HCT116 (cell line): Measurements from ENCODE around the gene RPL12. TPM values are rescaled to one million over a fixed set of nuclear protein-coding genes. Genes with fewer than 3 reads are reported as not detected.

ENCODE experiments used
- ATAC-seq: fragments of 200-7000 bp; cut with Tn5 transposase; 2 replicates; pipeline ENCODE4 v1.9.1; 2020; ENCODE audit warnings: mild to moderate bottlenecking, moderate library complexity
- BruUV-seq: library from RNA; stranded (reverse); fragments of 400-500 nt; replicated peaks from 2 replicates; lab custom pipeline; 2021; lab: Mats Ljungman, UMichigan
- CTCF ChIA-PET: fragments of 300-600 bp; sonication (Branson Sonifier 250); formaldehyde crosslinking; loops from one replicate; lab custom pipeline; 2021; ENCODE audit warnings: antibody characterized with exemption; lab: Charles Lee
- POLR2A ChIA-PET: fragments of 300-600, 350-600 bp; sonication (Branson Sonifier 250); formaldehyde crosslinking; loops from one replicate; lab custom pipeline; 2021; ENCODE audit warnings: antibody characterized with exemption; lab: Charles Lee
- RAD21 ChIA-PET, 2 experiments: fragments of 300-600 bp; sonication (Branson Sonifier 250); formaldehyde crosslinking; loops; one replicate each; lab custom pipeline; 2023; ENCODE audit warnings: low total read pairs in 2 of 2; ENCODE audit not compliant: uncharacterized antibody in 2 of 2, unreplicated experiment in 2 of 2, low non-redundant PET in 1 of 2; lab: Charles Lee
- DNase-seq: peaks from one replicate; pipeline ENCODE4 v3.0.0-alpha.2; 2010; ENCODE audit warnings: low read depth, low spot score
- H2AFZ ChIP-seq: fragments of 200-600 bp; shearing (Covaris generic), sonication (generic); 2 replicates; pipeline ENCODE4 v1.6.1; 2017; ENCODE audit warnings: low read depth, mixed run types, mixed read lengths, antibody characterized with exemption, low read length; ENCODE audit not compliant: poor library complexity, severe bottlenecking
- H3K27ac ChIP-seq: 2 replicates; pipeline ENCODE4 v1.5.1; 2012; ENCODE audit warnings: low read depth, low read length
- H3K27me3 ChIP-seq: fragments of 200-600 bp; sonication (generic); 2 replicates; pipeline ENCODE4 v1.6.1; 2016; ENCODE audit warnings: mixed run types, low read length, mixed read lengths; ENCODE audit not compliant: insufficient read depth
- H3K36me3 ChIP-seq, 2 experiments: fragments of 200-500 bp in 1 of 2; fragments of 200-600 bp in 1 of 2; sonication (Bioruptor generic) in 1 of 2; sonication (generic) in 1 of 2; 2 replicates each; pipeline versions ENCODE4 v1.5.1 to v1.6.1; 2014 to 2016; ENCODE audit warnings: low read length in 2 of 2, inconsistent platforms in 1 of 2, mixed read lengths in 1 of 2, mixed run types in 1 of 2; ENCODE audit not compliant: insufficient read depth in 2 of 2, control insufficient read depth in 1 of 2
- H3K4me1 ChIP-seq, 2 experiments: fragments of 200-600 bp in 1 of 2; sonication (generic) in 1 of 2; 2 replicates each; pipeline versions ENCODE4 v1.5.1 to v1.6.1; 2012 to 2017; ENCODE audit warnings: low read length in 2 of 2, inconsistent platforms in 1 of 2, mild to moderate bottlenecking in 1 of 2, mixed read lengths in 1 of 2, mixed run types in 1 of 2, moderate library complexity in 1 of 2; ENCODE audit not compliant: insufficient read depth in 2 of 2, control insufficient read depth in 1 of 2
- H3K4me2 ChIP-seq: fragments of 200-600 bp; sonication (generic); 2 replicates; pipeline ENCODE4 v1.6.1; 2017; ENCODE audit warnings: mixed run types, low read length, mixed read lengths
- H3K4me3 ChIP-seq, 2 experiments: fragments of 200-600 bp in 1 of 2; sonication (generic) in 1 of 2; replicated peaks in 1 of 2; 2 replicates each; pipeline ENCODE4 v1.5.1; 2011 to 2016; ENCODE audit warnings: low read length in 2 of 2, control low read depth in 1 of 2, low read depth in 1 of 2, mild to moderate bottlenecking in 1 of 2, mixed read lengths in 1 of 2, mixed run types in 1 of 2
- H3K79me2 ChIP-seq: fragments of 200-600 bp; sonication (generic); 2 replicates; pipeline ENCODE4 v1.6.1; 2017; ENCODE audit warnings: mild to moderate bottlenecking, mixed run types, low read length, moderate library complexity, mixed read lengths; ENCODE audit not compliant: insufficient read depth
- H3K9ac ChIP-seq: fragments of 200-600 bp; sonication (generic); 2 replicates; pipeline ENCODE4 v1.6.1; 2016; ENCODE audit warnings: low read length, mixed read lengths
- H3K9me2 ChIP-seq: fragments of 200-600 bp; sonication (generic), shearing (Covaris generic); 2 replicates; pipeline ENCODE4 v1.6.1; 2017; ENCODE audit warnings: mixed run types, mild to moderate bottlenecking, moderate library complexity; ENCODE audit not compliant: insufficient read depth
- H3K9me3 ChIP-seq, 2 experiments: fragments of 200-500 bp in 1 of 2; fragments of 200-600 bp in 1 of 2; sonication (Bioruptor generic) in 1 of 2; sonication (generic) in 1 of 2; 2 replicates each; pipeline ENCODE4 v1.6.1; 2014 to 2017; ENCODE audit warnings: low read length in 2 of 2, mixed read lengths in 2 of 2, inconsistent platforms in 1 of 2, low read depth in 1 of 2, mild to moderate bottlenecking in 1 of 2, mixed run types in 1 of 2, moderate library complexity in 1 of 2; ENCODE audit not compliant: control insufficient read depth in 1 of 2, insufficient read depth in 1 of 2
- H4K20me1 ChIP-seq: fragments of 200-600 bp; sonication (generic), shearing (Covaris generic); 2 replicates; pipeline ENCODE4 v1.6.1; 2017; ENCODE audit warnings: mixed run types, mild to moderate bottlenecking, moderate library complexity; ENCODE audit not compliant: insufficient read depth
- ATF3 ChIP-seq: IDR thresholded peaks from 2 replicates; pipeline ENCODE4 v1.6.1; 2012
- CEBPB ChIP-seq: IDR thresholded peaks from 2 replicates; pipeline ENCODE4 v1.6.1; 2012; ENCODE audit warnings: low read depth
- CTCF ChIP-seq, 3 experiments: fragments of 200-600 bp in 1 of 3; sonication (generic) in 1 of 3; IDR thresholded peaks in 2 of 3; conservative IDR thresholded peaks in 1 of 3; 2 replicates each; pipeline ENCODE4 v1.5.1; 2012 to 2017; ENCODE audit warnings: low read depth in 2 of 3, low read length in 2 of 3, antibody characterized with exemption in 1 of 3, borderline replicate concordance in 1 of 3, control low read depth in 1 of 3, mild to moderate bottlenecking in 1 of 3, mixed read lengths in 1 of 3, mixed run types in 1 of 3, moderate library complexity in 1 of 3; ENCODE audit not compliant: insufficient read depth in 1 of 3
- EGR1 ChIP-seq: IDR thresholded peaks from 2 replicates; pipeline ENCODE4 v1.6.1; 2012; ENCODE audit warnings: low read depth
- ELF1 ChIP-seq: IDR thresholded peaks from 2 replicates; pipeline ENCODE4 v1.6.1; 2012; ENCODE audit warnings: low read depth, borderline replicate concordance
- EZH2 ChIP-seq: fragments of 200-600 bp; sonication (generic); IDR thresholded peaks from 2 replicates; pipeline ENCODE4 v1.6.1; 2017; ENCODE audit warnings: antibody characterized with exemption, mixed run types
- EZH2phosphoT487 ChIP-seq: fragments of 200-600 bp; IDR thresholded peaks from 2 replicates; pipeline ENCODE4 v1.6.1; 2018; ENCODE audit warnings: antibody characterized with exemption, borderline replicate concordance
- FOSL1 ChIP-seq: IDR thresholded peaks from 2 replicates; pipeline ENCODE4 v1.6.1; 2012; ENCODE audit warnings: low read depth
- JUND ChIP-seq: IDR thresholded peaks from 2 replicates; pipeline ENCODE4 v1.6.1; 2012
- POLR2A ChIP-seq: IDR thresholded peaks from 2 replicates; pipeline ENCODE4 v1.7.0; 2011; ENCODE audit warnings: borderline replicate concordance; ENCODE audit not compliant: insufficient read depth, insufficient read length; ENCODE audit errors: extremely low read depth
- POLR2AphosphoS5 ChIP-seq: IDR thresholded peaks from 2 replicates; pipeline ENCODE4 v1.6.1; 2011; ENCODE audit warnings: mild to moderate bottlenecking, low read depth, low read length, moderate library complexity
- RAD21 ChIP-seq: IDR thresholded peaks from 2 replicates; pipeline ENCODE4 v1.6.1; 2012; ENCODE audit warnings: low read depth, mild to moderate bottlenecking
- REST ChIP-seq: IDR thresholded peaks from 2 replicates; pipeline ENCODE4 v1.6.1; 2012; ENCODE audit warnings: low read depth
- SIN3A ChIP-seq: IDR thresholded peaks from 2 replicates; pipeline ENCODE4 v1.6.1; 2012; ENCODE audit warnings: low read depth
- SP1 ChIP-seq: IDR thresholded peaks from 2 replicates; pipeline ENCODE4 v1.6.1; 2012; ENCODE audit warnings: low read depth
- YY1 ChIP-seq: IDR thresholded peaks from 2 replicates; pipeline ENCODE4 v1.6.1; 2011; ENCODE audit warnings: low read length, low read depth, moderate library complexity, mild to moderate bottlenecking; ENCODE audit not compliant: insufficient replicate concordance; ENCODE audit errors: extremely low read depth
- ZBTB33 ChIP-seq: IDR thresholded peaks from 2 replicates; pipeline ENCODE4 v1.6.1; 2011; ENCODE audit warnings: mild to moderate bottlenecking, low read length, moderate library complexity; ENCODE audit not compliant: insufficient replicate concordance; ENCODE audit errors: extremely low read depth
- ZFX ChIP-seq: fragments of 450-650 bp; IDR thresholded peaks from 2 replicates; pipeline ENCODE4 v1.6.1; 2017
- ZNF274 ChIP-seq: fragments of 200-500 bp; sonication (Bioruptor generic); IDR thresholded peaks from 2 replicates; pipeline ENCODE4 v1.6.1; 2014; ENCODE audit warnings: mild to moderate bottlenecking, low read depth, low read length, inconsistent platforms
- intact Hi-C: fragments of 100-400 bp; cut with micrococcal nuclease; formaldehyde crosslinking; loops from 2 replicates; pipeline ENCODE4 v1.10.0; 2022
- total RNA-seq: library from RNA; stranded (reverse); gene quantifications from one replicate; pipeline ENCODE4 v1.2.1, GENCODE V29; 2021; ENCODE audit not compliant: unreplicated experiment

RPL12 gene
- total RNA-seq, 1 experiment from 2014 or later = 2,679 TPM

GRCh38 chr9:127423934-127424675, 27.1 kb downstream of the RPL12 start, which contains the start of gene ZNF79:
Gene ZNF79 (plus strand): TSS chr9:127424382. CDS start chr9:127424788, 406 bp downstream.
- peak within 1 kb of the TSS; percentile 97 for H3K4me2 ChIP-seq
- no peaks in the 10 kb centered on the region for H3K9me3 ChIP-seq
- ATAC-seq = peak; percentile 93
- peak; percentile 88 for DNase-seq
- H3K4me1 ChIP-seq = peaks cover 3 to 34% of the 10 kb centered on the region in 2 experiments; a peak in 3 of 4 replicates
- no peaks in the 10 kb centered on the region for H3K9me2 ChIP-seq
- ChIA-PET POLR2A (interaction anchor here (0.5 to 2.0 kb wide), 8 partner anchors 9 to 670 kb away, joined by 3 to 9 read pairs (median 4); partner anchors contain the start of gene SLC2A8), CTCF (interaction anchor here (1.0 to 1.6 kb wide), 3 partner anchors 12 to 483 kb away, joined by 3 to 4 read pairs (median 3); partner anchors contain the start of gene SLC2A8), RAD21 (no interaction called here)
- H3K9ac ChIP-seq = peak within 1 kb of the TSS; percentile 86
- H3K36me3 ChIP-seq = peaks cover 0 to 3% of the 10 kb centered on the region in 2 experiments; a peak in 1 of 4 replicates
- no peaks in the 10 kb centered on the region for H4K20me1 ChIP-seq
- no TSS peak for BruUV-seq
- H3K4me3 ChIP-seq = peak within 1 kb of the TSS; percentile 98 to 99
- intact Hi-C loops = loop anchor here (1.0 kb wide), 1 partner anchor 210 kb away; no protein-coding TSS in a partner anchor
- H3K27me3 ChIP-seq = no peaks in the 10 kb centered on the region
- H2AFZ ChIP-seq = peak within 1 kb of the TSS; percentile 63
- peaks cover 49% of the 10 kb centered on the region for H3K79me2 ChIP-seq
- peak within 1 kb of the TSS; percentile 92 for H3K27ac ChIP-seq
- TF ChIP-seq RAD21 (no peak), ZFX (peak; percentile 53; the same call in 1 of the 2 replicates), EGR1 (no peak), POLR2AphosphoS5 (peak; percentile 76), POLR2A (peak; percentile 50), ZBTB33 (peak; percentile 80), CEBPB (no peak), ZNF274 (no peak), ATF3 (no peak), FOSL1 (no peak), SP1 (peak; percentile 44), CTCF (IDR thresholded peaks at IDR 0.05 in 2 of 3, conservative IDR thresholded peaks at IDR 0.05 in 1 of 3; ENCODE audit: borderline replicate concordance in 1 of 3, insufficient read depth in 1 of 3, low read depth in 2 of 3, low read length in 2 of 3) (no peak), SIN3A (peak; percentile 60), YY1 (peak; percentile 75), EZH2 (no peak), EZH2phosphoT487 (no peak), JUND (no peak), ELF1 (no peak; the same call in 1 of the 2 replicates), REST (no peak; the same call in 1 of the 2 replicates)
